SK-N-SH treated with all-trans-retinoic acid at 6 μM for 48 hours (cell line): ENCODE measurements around the gene DBNDD2.

Source experiments
- ATAC-seq: fragments of 200-7000 bp; cut with Tn5 transposase; 3 replicates; pipeline ENCODE4 v1.9.1; 2020; ENCODE audit warnings: mild to moderate bottlenecking, moderate library complexity
- ARNTL ChIP-seq: fragments of 450-650 bp; formaldehyde crosslinking; IDR thresholded peaks from 2 replicates; pipeline ENCODE4 v1.5.0; 2020; ENCODE audit warnings: low read depth, mild to moderate bottlenecking, moderate library complexity, borderline replicate concordance
- BACH2 ChIP-seq: fragments of 250-450 bp; sonication (Bioruptor Pico); IDR thresholded peaks from 2 replicates; pipeline ENCODE4 v1.9.0; 2021; ENCODE audit warnings: mild to moderate bottlenecking, borderline replicate concordance
- CREB5 ChIP-seq: fragments of 250-450 bp; sonication (Bioruptor Pico); IDR thresholded peaks from 2 replicates; pipeline ENCODE4 v1.5.1; 2020; ENCODE audit warnings: low read depth, mild to moderate bottlenecking, moderate library complexity
- CSRNP3 ChIP-seq: fragments of 250-450 bp; sonication (Bioruptor Pico); IDR thresholded peaks from 2 replicates; pipeline ENCODE4 v1.5.1; 2021; ENCODE audit warnings: mild to moderate bottlenecking, moderate library complexity
- ESRRG ChIP-seq: fragments of 250-450 bp; sonication (Bioruptor Pico); IDR thresholded peaks from 2 replicates; pipeline ENCODE4 v1.6.1; 2021; ENCODE audit warnings: mild to moderate bottlenecking
- GLIS3 ChIP-seq: fragments of 250-450 bp; sonication (Bioruptor Pico); IDR thresholded peaks from 2 replicates; pipeline ENCODE4 v1.5.0; 2020; ENCODE audit warnings: mild to moderate bottlenecking, moderate library complexity
- OSR1 ChIP-seq: fragments of 250-450 bp; sonication (Bioruptor Pico); IDR thresholded peaks from 2 replicates; pipeline ENCODE4 v1.8.0; 2022; ENCODE audit warnings: moderate library complexity, mild to moderate bottlenecking, inconsistent platforms
- PATZ1 ChIP-seq: fragments of 250-450 bp; sonication (Bioruptor Pico); IDR thresholded peaks from 2 replicates; pipeline ENCODE4 v1.8.0; 2020; ENCODE audit warnings: mild to moderate bottlenecking, moderate library complexity, borderline replicate concordance
- PPARA ChIP-seq: fragments of 250-450 bp; sonication (Bioruptor Pico); IDR thresholded peaks from 2 replicates; pipeline ENCODE4 v1.5.0; 2020; ENCODE audit warnings: mild to moderate bottlenecking, borderline replicate concordance
- RARB ChIP-seq: fragments of 250-450 bp; sonication (Bioruptor Pico); IDR thresholded peaks from 2 replicates; pipeline ENCODE4 v1.8.0; 2021; ENCODE audit warnings: mild to moderate bottlenecking, moderate library complexity
- SNAI2 ChIP-seq: fragments of 250-450 bp; sonication (Bioruptor Pico); IDR thresholded peaks from 2 replicates; pipeline ENCODE4 v1.5.0; 2020; ENCODE audit warnings: mild to moderate bottlenecking, moderate library complexity
- TOX ChIP-seq: fragments of 250-450 bp; sonication (Bioruptor Pico); IDR thresholded peaks from 2 replicates; pipeline ENCODE4 v1.8.0; 2021; ENCODE audit warnings: mild to moderate bottlenecking, moderate library complexity, borderline replicate concordance
- TSHZ2 ChIP-seq: fragments of 250-450 bp; sonication (Bioruptor Pico); IDR thresholded peaks from 2 replicates; pipeline ENCODE4 v1.5.0; 2020; ENCODE audit warnings: mild to moderate bottlenecking, moderate library complexity
- ZC3H10 ChIP-seq: fragments of 250-450 bp; sonication (Bioruptor Pico); IDR thresholded peaks from 2 replicates; pipeline ENCODE4 v1.5.1; 2021; ENCODE audit warnings: mild to moderate bottlenecking, moderate library complexity
- ZFP3 ChIP-seq: fragments of 250-450 bp; sonication (Bioruptor Pico); IDR thresholded peaks from 2 replicates; pipeline ENCODE4 v1.5.0; 2020; ENCODE audit warnings: mild to moderate bottlenecking, moderate library complexity
- ZFP30 ChIP-seq: fragments of 450-650 bp; formaldehyde crosslinking; IDR thresholded peaks from 2 replicates; pipeline ENCODE4 v1.5.0; 2022; ENCODE audit warnings: mild to moderate bottlenecking, moderate library complexity
- ZNF565 ChIP-seq: fragments of 450-650 bp; formaldehyde crosslinking; conservative IDR thresholded peaks from 2 replicates; pipeline ENCODE4 v1.5.0; 2020; ENCODE audit warnings: low read depth, mild to moderate bottlenecking, moderate library complexity
- ZNF70 ChIP-seq: fragments of 450-650 bp; formaldehyde crosslinking; IDR thresholded peaks from 2 replicates; pipeline ENCODE4 v1.5.0; 2020; ENCODE audit warnings: mild to moderate bottlenecking, moderate library complexity
- ZNF8 ChIP-seq: fragments of 450-650 bp; formaldehyde crosslinking; IDR thresholded peaks from 2 replicates; pipeline ENCODE4 v1.5.0; 2020; ENCODE audit warnings: mild to moderate bottlenecking, moderate library complexity

DBNDD2 gene

GRCh38 chr20:45374101-45374467, 34.0 kb upstream of the DBNDD2 start:
- TF ChIP-seq ZFP3 (CRISPR knock-in tag) (no peak), RARB (CRISPR knock-in tag) (no peak), ZC3H10 (CRISPR knock-in tag) (no peak)

GRCh38 chr20:45374966-45375365, 33.1 kb upstream of the DBNDD2 start:
- TF ChIP-seq BACH2 (CRISPR knock-in tag), result no peak
- TF ChIP-seq CREB5 (CRISPR knock-in tag), result no peak
- TF ChIP-seq ZC3H10 (CRISPR knock-in tag), result no peak
- TF ChIP-seq ZNF70 (CRISPR knock-in tag), result no peak
- no peak for TF ChIP-seq ZFP3 (CRISPR knock-in tag)
- TF ChIP-seq OSR1 (CRISPR knock-in tag), result no peak
- no peak for TF ChIP-seq PPARA (CRISPR knock-in tag)
- no peak for TF ChIP-seq PATZ1 (CRISPR knock-in tag)
- no peak for TF ChIP-seq GLIS3 (CRISPR knock-in tag)
- no peak for TF ChIP-seq ZFP30 (CRISPR knock-in tag)
- no peak for TF ChIP-seq CSRNP3 (CRISPR knock-in tag)
- no peak for TF ChIP-seq ZNF8 (CRISPR knock-in tag)
- ATAC-seq, result no peak

More at GRCh38 chr20:45374101-45374467, 34.0 kb upstream of the DBNDD2 start:
- ATAC-seq, result no peak

GRCh38 chr20:45377269-45377668, 30.8 kb upstream of the DBNDD2 start:
- no peak for ATAC-seq
- no peak for TF ChIP-seq RARB (CRISPR knock-in tag)
- no peak for TF ChIP-seq ZNF70 (CRISPR knock-in tag)
- no peak for TF ChIP-seq ZNF8 (CRISPR knock-in tag)
- no peak for TF ChIP-seq ZFP30 (CRISPR knock-in tag)
- TF ChIP-seq PATZ1 (CRISPR knock-in tag), result no peak
- no peak for TF ChIP-seq GLIS3 (CRISPR knock-in tag)
- TF ChIP-seq ZFP3 (CRISPR knock-in tag), result no peak
- no peak for TF ChIP-seq ARNTL (CRISPR knock-in tag)

GRCh38 chr20:45378191-45378590, 29.9 kb upstream of the DBNDD2 start, which contains the start of gene TP53TG5:
TSS of gene TP53TG5 (minus strand) at chr20:45378325. CDS start at chr20:45378236, 89 bp downstream.
- TF ChIP-seq TOX (no peak), PPARA (CRISPR knock-in tag) (no peak), BACH2 (CRISPR knock-in tag) (no peak), SNAI2 (CRISPR knock-in tag) (no peak), GLIS3 (CRISPR knock-in tag) (no peak), ZNF565 (no peak), ESRRG (CRISPR knock-in tag) (no peak), TSHZ2 (CRISPR knock-in tag) (no peak), ZFP3 (CRISPR knock-in tag) (no peak)

More at GRCh38 chr20:45378191-45378590, 29.9 kb upstream of the DBNDD2 start, which contains the start of gene TP53TG5:
- ATAC-seq, result no peak
